Measurements from ENCODE around the gene ARSI. TPM values are rescaled to one million over a fixed set of nuclear protein-coding genes. Genes with fewer than 3 reads are reported as not detected.

Gene ARSI
- total and polyA plus RNA-seq, 2 donors (not counting 3 experiments of a cell fraction or from before 2014, with no cell fraction given), result 0.17 to 0.20 TPM

GRCh38 chr5:150254774-150255173 is 47.9 kb downstream of the ARSI start:
- dilution Hi-C loops (cut with MboI; ENCODE audit: extremely low pct_ligation_motif_present, low sequenced_read_pairs), result no loop called here
- H2AFZ ChIP-seq (ENCODE audit: low read depth, low read length), result no peak overlapping the region
- CTCF ChIA-PET, result interaction anchor here (0.7 to 2.5 kb wide), 5 partner anchors 9 to 55 kb away, joined by 3 to 7 read pairs (median 3); no protein-coding TSS in a partner anchor
- no peaks in the 10 kb centered on the region for H3K4me1 ChIP-seq (ENCODE audit: control insufficient read depth, extremely low read depth, insufficient read depth, low read length)
- BruUV-seq (replicated peaks), result no TSS peak
- H3K4me3 ChIP-seq (replicated peaks in 1 of 3; ENCODE audit: insufficient read depth in 1 of 3, low read depth in 1 of 3, low read length in 3 of 3), result no peak overlapping the region
- H3K9me3 ChIP-seq (replicated peaks; ENCODE audit: control insufficient read depth, insufficient read depth, low read length), result no peaks in the 10 kb centered on the region
- H3K9ac ChIP-seq (replicated peaks; ENCODE audit: extremely low read depth, insufficient read depth, low read length), result no peak overlapping the region
- FAIRE-seq, result no peak
- intact Hi-C loops (cut with micrococcal nuclease), result no loop called here
- H3K27ac ChIP-seq (ENCODE audit: insufficient read depth, low read depth, low read length), result no peak overlapping the region
- no peaks in the 10 kb centered on the region for H3K36me3 ChIP-seq (ENCODE audit: control insufficient read depth in 2 of 2, extremely low read depth in 1 of 2, insufficient read depth in 2 of 2, low read length in 2 of 2)
- no peak for DNase-seq (ENCODE audit: low read depth, low spot score)
- H4K20me1 ChIP-seq (replicated peaks; ENCODE audit: control insufficient read depth, extremely low read depth, insufficient read depth, low read length), result no peaks in the 10 kb centered on the region
- no peaks in the 10 kb centered on the region for H3K27me3 ChIP-seq (ENCODE audit: control insufficient read depth in 2 of 2, insufficient read depth in 2 of 2, low read length in 2 of 2)
- H3K79me2 ChIP-seq (ENCODE audit: control insufficient read depth, insufficient read depth, low read length), result no peaks in the 10 kb centered on the region
- no peaks in the 10 kb centered on the region for H3K9me1 ChIP-seq (replicated peaks; ENCODE audit: control insufficient read depth, extremely low read depth, insufficient read depth, low read length)
- POLR2A ChIA-PET, result no interaction called here
- no peak for TF ChIP-seq EZH2 (IDR thresholded peaks at IDR 0.05; ENCODE audit: borderline replicate concordance, low read depth, low read length, severe bottlenecking)
- no peak for TF ChIP-seq MYC (IDR thresholded peaks at IDR 0.05; ENCODE audit: low read depth, low read length)
- no peak for TF ChIP-seq MAX (IDR thresholded peaks at IDR 0.05; ENCODE audit: insufficient read depth, insufficient read length)
- TF ChIP-seq POLR2AphosphoS5 (IDR thresholded peaks at IDR 0.05; ENCODE audit: insufficient read depth, low read depth, low read length), result no peak
- no peak for TF ChIP-seq POLR2A (IDR thresholded peaks at IDR 0.05; ENCODE audit: low read depth, low read length)
- no peak overlapping the region for H3K4me2 ChIP-seq (ENCODE audit: insufficient read depth, low read length)

GRCh38 chr5:150254363-150254762 is 48.3 kb downstream of the ARSI start:
- dilution Hi-C loops (cut with MboI; ENCODE audit: extremely low pct_ligation_motif_present, low sequenced_read_pairs) (no loop called here), intact Hi-C loops (cut with micrococcal nuclease) (no loop called here)
- Histone ChIP-seq H4K20me1 (replicated peaks; ENCODE audit: control insufficient read depth, extremely low read depth, insufficient read depth, low read length) (no peaks in the 10 kb centered on the region), H3K79me2 (ENCODE audit: control insufficient read depth, insufficient read depth, low read length) (no peaks in the 10 kb centered on the region), H3K36me3 (ENCODE audit: control insufficient read depth in 2 of 2, extremely low read depth in 1 of 2, insufficient read depth in 2 of 2, low read length in 2 of 2) (no peaks in the 10 kb centered on the region), H3K4me2 (ENCODE audit: insufficient read depth, low read length) (no peak overlapping the region), H2AFZ (ENCODE audit: low read depth, low read length) (no peak overlapping the region), H3K27me3 (ENCODE audit: control insufficient read depth in 2 of 2, insufficient read depth in 2 of 2, low read length in 2 of 2) (no peaks in the 10 kb centered on the region), H3K9ac (replicated peaks; ENCODE audit: extremely low read depth, insufficient read depth, low read length) (no peak overlapping the region), H3K4me3 (replicated peaks in 1 of 3; ENCODE audit: insufficient read depth in 1 of 3, low read depth in 1 of 3, low read length in 3 of 3) (no peak overlapping the region), H3K27ac (ENCODE audit: insufficient read depth, low read depth, low read length) (no peak overlapping the region), H3K9me1 (replicated peaks; ENCODE audit: control insufficient read depth, extremely low read depth, insufficient read depth, low read length) (no peaks in the 10 kb centered on the region), H3K4me1 (ENCODE audit: control insufficient read depth, extremely low read depth, insufficient read depth, low read length) (no peaks in the 10 kb centered on the region), H3K9me3 (replicated peaks; ENCODE audit: control insufficient read depth, insufficient read depth, low read length) (no peaks in the 10 kb centered on the region)
- no peak for TF ChIP-seq POLR2A (IDR thresholded peaks at IDR 0.05; ENCODE audit: low read depth, low read length)
- TF ChIP-seq JUN (IDR thresholded peaks at IDR 0.05; ENCODE audit: borderline replicate concordance, insufficient read depth, insufficient read length, low read depth), result no peak
- no peak for TF ChIP-seq FOS (IDR thresholded peaks at IDR 0.05; ENCODE audit: borderline replicate concordance, insufficient read depth, low read length)
- TF ChIP-seq CTCF (IDR thresholded peaks at IDR 0.05; ENCODE audit: extremely low read depth in 1 of 2, insufficient read depth in 1 of 2, low read depth in 1 of 2, low read length in 2 of 2), result no peak
- TF ChIP-seq EZH2 (IDR thresholded peaks at IDR 0.05; ENCODE audit: borderline replicate concordance, low read depth, low read length, severe bottlenecking), result no peak
- no peak for TF ChIP-seq POLR2AphosphoS5 (IDR thresholded peaks at IDR 0.05; ENCODE audit: insufficient read depth, low read depth, low read length)
- no peak for TF ChIP-seq MYC (IDR thresholded peaks at IDR 0.05; ENCODE audit: low read depth, low read length)
- TF ChIP-seq MAX (IDR thresholded peaks at IDR 0.05; ENCODE audit: insufficient read depth, insufficient read length), result no peak
- no peak for TF ChIP-seq GATA2 (IDR thresholded peaks at IDR 0.05; ENCODE audit: insufficient read depth, insufficient read length, low read depth, low read length)
- DNase-seq (ENCODE audit: low read depth, low spot score), result no peak
- no peak for FAIRE-seq
- BruUV-seq (replicated peaks), result no TSS peak
- ChIA-PET CTCF (interaction anchor here (0.7 to 2.5 kb wide), 5 partner anchors 9 to 55 kb away, joined by 3 to 7 read pairs (median 3); no protein-coding TSS in a partner anchor), POLR2A (no interaction called here)

Data from endothelial cell of umbilical vein (primary cell).